ENCODE data around the gene PURA. TPM values are rescaled to one million over a fixed set of nuclear protein-coding genes. Genes with fewer than 3 reads are reported as not detected.

PURA gene
- total and polyA plus RNA-seq, 12 donors, result 3.2 to 27.7 (median 24.2) TPM

DNA sequence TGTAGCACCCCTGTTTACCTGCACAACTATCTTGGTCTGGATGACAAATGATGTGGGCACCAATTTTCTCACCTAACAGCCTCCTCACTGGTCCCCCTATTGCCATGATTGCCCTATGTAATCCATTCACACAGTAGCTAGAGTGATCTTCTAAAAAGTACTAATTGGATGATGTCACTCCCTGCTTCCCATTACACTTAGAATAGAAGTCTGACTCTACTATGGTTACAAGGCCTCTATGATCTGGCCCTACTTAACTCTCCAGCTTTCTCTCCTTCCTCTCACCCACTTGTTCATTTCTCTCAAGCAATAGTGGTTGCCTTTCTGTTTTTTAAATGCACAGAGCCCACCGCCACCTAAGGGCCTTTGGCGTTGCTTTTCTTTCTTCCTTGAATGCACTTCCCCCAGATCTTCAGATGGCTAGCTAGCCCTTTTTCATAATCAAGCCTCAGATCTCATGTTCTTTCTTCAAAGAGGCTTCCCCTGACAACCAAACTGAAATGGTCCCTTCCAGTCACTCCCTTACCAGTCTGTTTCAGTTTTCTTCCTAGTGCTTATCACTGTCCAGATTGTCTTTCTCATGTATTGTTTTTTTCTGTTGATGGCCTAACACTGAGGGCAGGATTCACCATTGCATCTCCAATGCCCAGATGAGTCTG lies 20.5 kb downstream of the PURA start:
- no peaks in the 10 kb centered on the region for H3K27me3 ChIP-seq
- peaks cover 3 to 44% (median 26%) of the 10 kb centered on the region in 9 donors for H3K4me1 ChIP-seq
- H3K4me3 ChIP-seq, result no peak overlapping the region
- H3K36me3 ChIP-seq, result no peaks in the 10 kb centered on the region
- no peak for TF ChIP-seq CTCF (IDR thresholded peaks at IDR 0.05)
- 92 to 98% methylated on average over 2 of the region's 2 CpGs for WGBS, 2 donors
- DNase-seq (no peak), ATAC-seq (no peak)
- no peak overlapping the region for H3K27ac ChIP-seq
- H3K9me3 ChIP-seq, result no peaks in the 10 kb centered on the region
- intact Hi-C loops (cut with DNase I), result no loop called here

- Histone ChIP-seq H3K27ac (no peak overlapping the region), H3K4me1 (peaks cover 3 to 50% (median 28%) of the 10 kb centered on the region in 9 donors), H3K4me3 (no peak overlapping the region), H3K36me3 (no peaks in the 10 kb centered on the region), H3K9me3 (no peaks in the 10 kb centered on the region), H3K27me3 (no peaks in the 10 kb centered on the region)
- intact Hi-C loops (cut with DNase I), result no loop called here
- no peak for TF ChIP-seq CTCF (IDR thresholded peaks at IDR 0.05)
- ATAC-seq (no peak), DNase-seq (no peak)
Observed at GRCh38 chr5:140135127-140135526, 21.2 kb downstream of the PURA start.

GRCh38 chr5:140136624-140137023 lies 22.7 kb downstream of the PURA start:
- TF ChIP-seq CTCF (IDR thresholded peaks at IDR 0.05), result no peak
- no peak overlapping the region for H3K27ac ChIP-seq
- no peaks in the 10 kb centered on the region for H3K27me3 ChIP-seq
- H3K9me3 ChIP-seq, result no peaks in the 10 kb centered on the region
- H3K4me1 ChIP-seq, result peaks cover 2 to 48% (median 32%) of the 10 kb centered on the region in 9 donors
- 94 to 96% methylated on average over 1 of the region's 1 CpG for WGBS, 2 donors
- intact Hi-C loops (cut with DNase I), result no loop called here
- ATAC-seq (no peak), DNase-seq (no peak)
- no peak overlapping the region for H3K4me3 ChIP-seq
- no peaks in the 10 kb centered on the region for H3K36me3 ChIP-seq

DNA sequence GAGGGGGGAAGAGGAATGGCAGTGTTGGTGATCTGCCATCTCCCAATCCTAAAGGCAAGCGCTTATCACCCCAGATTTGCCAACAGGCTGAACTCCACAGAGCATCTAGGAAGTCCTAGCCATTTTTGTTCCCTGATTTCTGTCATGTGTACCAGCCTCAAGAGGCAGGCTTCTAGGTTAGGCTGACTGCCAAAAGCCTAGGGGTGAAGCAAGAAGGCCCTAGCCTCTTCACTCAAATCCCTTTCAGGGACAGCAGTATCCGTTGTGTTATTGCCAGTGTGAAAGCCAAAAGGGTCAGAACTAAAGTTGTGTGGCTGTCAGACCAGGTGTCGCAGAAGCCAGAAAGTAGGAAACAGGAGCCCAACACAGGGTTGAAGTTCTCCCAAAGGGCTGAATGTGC lies 26.5 kb downstream of the PURA start:
- Histone ChIP-seq H3K27ac (no peak overlapping the region), H3K4me3 (no peak overlapping the region), H3K27me3 (peaks cover 0 to 6% (median 0%) of the 10 kb centered on the region in 7 donors), H3K36me3 (no peaks in the 10 kb centered on the region), H3K9me3 (no peaks in the 10 kb centered on the region), H3K4me1 (peaks cover 0 to 26% (median 15%) of the 10 kb centered on the region in 9 donors)
- no peak for DNase-seq
- 67 to 76% methylated on average over 3 of the region's 3 CpGs for WGBS, 2 donors
- intact Hi-C loops (cut with DNase I), result loop anchor here in 6 of 10 donors (5.0 to 10.0 kb wide), 3 partner anchors 33 to 346 kb away; partner anchors contain the start of gene PSD2 (in 1 of the 6)
- TF ChIP-seq CTCF (IDR thresholded peaks at IDR 0.05), result no peak
- ATAC-seq, result peak in 5 of 8 donors; percentile 21 to 82 (median 62)
